A549 (cell line): ENCODE results near the gene MED26.

Experiments used
- CEBPB ChIP-seq, 2 experiments: fragments of >200 bp in 1 of 2; sonication (Bioruptor Twin) in 1 of 2; formaldehyde crosslinking in 1 of 2; IDR thresholded peaks; 2 replicates each; pipeline ENCODE4 v1.6.1; 2012 to 2016
- CTCF ChIP-seq: fragments of >200 bp; sonication (Bioruptor Twin); formaldehyde crosslinking; IDR thresholded peaks from 3 replicates; pipeline ENCODE4 v1.5.1; 2016
- EP300 ChIP-seq, 2 experiments: fragments of >200 bp; sonication (Bioruptor Twin); formaldehyde crosslinking; IDR thresholded peaks; 2 replicates in 1 of 2; 3 replicates in 1 of 2; pipeline ENCODE4 v1.6.1; 2016 to 2017
- GATA3 ChIP-seq: IDR thresholded peaks from 2 replicates; pipeline ENCODE4 v1.6.1; 2012; ENCODE audit warnings: borderline replicate concordance
- MAX ChIP-seq: IDR thresholded peaks from 2 replicates; pipeline ENCODE4 v1.6.1; 2012
- MYC ChIP-seq: IDR thresholded peaks from 2 replicates; pipeline ENCODE4 v1.6.1; 2012; ENCODE audit warnings: mild to moderate bottlenecking, inconsistent platforms, low read length, improper control_type of control experiment, borderline replicate concordance
- POLR2A ChIP-seq: IDR thresholded peaks from 2 replicates; pipeline ENCODE4 v1.6.1; 2012; ENCODE audit warnings: mild to moderate bottlenecking, low read length
- RCOR1 ChIP-seq: fragments of 150-350 bp; IDR thresholded peaks from 2 replicates; pipeline ENCODE4 v1.6.1; 2014; ENCODE audit warnings: antibody characterized with exemption, low read length, low read depth
- REST ChIP-seq: fragments of 200-600 bp; sonication (generic); IDR thresholded peaks from 2 replicates; pipeline ENCODE4 v1.6.1; 2016; ENCODE audit warnings: antibody characterized with exemption, mild to moderate bottlenecking, moderate library complexity
- USF2 ChIP-seq: fragments of 450-650 bp; IDR thresholded peaks from 2 replicates; pipeline ENCODE4 v1.6.1; 2014; ENCODE audit warnings: antibody characterized with exemption
- ZC3H11A ChIP-seq: fragments of 450-650 bp; IDR thresholded peaks from 2 replicates; pipeline ENCODE4 v1.6.1; 2014; ENCODE audit warnings: antibody characterized with exemption, mild to moderate bottlenecking
- ZNF302 ChIP-seq: fragments of 250-450 bp; sonication (Bioruptor Pico); IDR thresholded peaks from 2 replicates; pipeline ENCODE4 v1.9.0; 2021; ENCODE audit warnings: inconsistent platforms, mild to moderate bottlenecking, moderate library complexity
- ZSCAN20 ChIP-seq: fragments of 250-450 bp; sonication (Bioruptor Pico); IDR thresholded peaks from 2 replicates; pipeline ENCODE4 v1.8.0; 2022; ENCODE audit warnings: mild to moderate bottlenecking, moderate library complexity

GRCh38 chr19:16668176-16668575, 40.2 kb upstream of the MED26 start:
- TF ChIP-seq GATA3 (no peak), CTCF (no peak), MAX (no peak), ZSCAN20 (CRISPR knock-in tag) (no peak), MYC (no peak), USF2 (no peak), POLR2A (no peak), RCOR1 (no peak), REST (no peak), CEBPB (IDR thresholded peaks at IDR 0.05) (no peak), EP300 (IDR thresholded peaks at IDR 0.05) (no peak), ZC3H11A (no peak), ZNF302 (CRISPR knock-in tag) (no peak)
